Stimulated activated naive CD4-positive, alpha-beta T cell treated with Interleukin-2 at 50 U/mL for 16 hours (primary cell): ENCODE data around the gene TXNDC5.

Experiments used
- DNase-seq: peaks from one replicate; lab custom pipeline; 2025; lab: John Stamatoyannopoulos, UW

The TXNDC5 gene

DNA sequence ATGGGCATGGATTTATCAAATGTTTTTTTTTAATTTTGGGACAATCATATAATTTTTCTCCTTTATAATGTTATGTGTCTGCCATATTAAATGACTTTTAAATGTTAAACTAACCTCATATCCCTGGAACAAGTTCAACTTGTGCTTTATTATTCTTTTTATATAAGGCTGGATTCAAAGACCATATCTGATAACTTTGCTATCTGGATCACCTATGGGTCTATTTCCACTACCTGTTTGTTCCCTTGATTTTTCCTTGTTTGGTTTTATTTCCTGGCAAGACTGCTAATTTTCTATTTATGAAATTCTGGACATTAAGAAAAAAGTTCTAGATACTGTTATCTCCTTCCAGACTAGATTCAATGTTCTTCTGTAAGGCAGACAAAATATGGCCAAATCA, 58.8 kb downstream of the TXNDC5 start:
- no peak for DNase-seq

DNA sequence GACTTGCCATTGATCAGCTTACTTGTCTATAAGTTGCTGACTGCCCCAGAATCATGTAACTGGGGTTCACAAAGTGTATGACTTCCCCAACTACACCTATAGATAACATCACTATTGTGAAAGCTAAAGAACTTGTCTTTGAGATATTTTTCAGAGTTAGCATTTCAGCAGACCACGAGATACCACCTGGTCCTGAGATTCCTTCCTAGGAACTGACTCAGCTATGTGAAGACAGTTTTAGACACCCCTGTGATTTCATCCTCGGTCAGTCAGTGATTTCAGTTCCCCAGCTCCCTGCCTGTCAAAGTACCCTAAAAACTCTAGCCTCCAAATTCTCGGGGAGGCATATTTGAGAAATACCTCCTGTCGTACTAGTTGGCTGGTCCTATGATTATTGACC, 62.4 kb downstream of the TXNDC5 start:
- no peak for DNase-seq

DNA sequence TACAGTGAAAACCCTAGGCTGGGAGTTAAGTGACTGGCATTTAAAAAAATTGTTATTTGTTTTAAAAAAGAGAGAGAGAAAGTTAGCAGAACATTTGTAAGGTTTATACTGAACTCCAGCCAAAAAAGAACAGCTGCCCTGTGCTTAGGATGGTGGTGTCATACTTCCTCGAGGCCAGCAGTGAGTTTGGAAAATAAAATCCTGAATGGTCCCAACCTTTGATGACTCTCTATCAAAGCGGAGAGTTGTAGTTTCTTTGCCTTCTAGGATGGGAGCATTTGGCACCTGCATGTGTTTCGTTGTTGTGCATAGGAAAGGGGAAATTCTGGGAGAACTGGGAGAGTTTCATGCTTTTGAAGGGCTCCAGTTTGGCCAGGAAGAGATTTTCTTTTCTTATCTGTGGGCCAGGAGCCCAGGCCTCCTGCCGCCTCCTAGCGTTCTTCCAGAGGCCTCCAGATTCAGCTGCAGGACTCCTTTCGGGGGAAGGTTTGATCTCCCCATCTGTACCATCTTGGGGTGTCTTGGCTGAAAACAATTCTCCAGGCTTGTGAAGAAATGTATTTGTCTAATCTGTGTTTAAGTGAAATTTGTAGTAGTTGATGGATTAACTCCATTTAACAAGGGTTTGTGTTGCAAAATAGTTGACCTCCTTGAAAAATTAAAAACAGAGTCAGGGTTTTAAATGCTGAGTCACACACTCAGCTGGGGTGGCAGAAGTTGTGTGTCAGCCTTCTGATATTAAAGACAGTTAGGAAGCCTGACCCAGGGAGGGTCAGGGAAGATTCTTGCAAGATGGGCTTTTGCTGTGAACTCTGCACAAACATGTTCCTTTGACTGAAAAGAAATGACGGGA, 63.4 kb downstream of the TXNDC5 start:
- DNase-seq = no peak

DNA sequence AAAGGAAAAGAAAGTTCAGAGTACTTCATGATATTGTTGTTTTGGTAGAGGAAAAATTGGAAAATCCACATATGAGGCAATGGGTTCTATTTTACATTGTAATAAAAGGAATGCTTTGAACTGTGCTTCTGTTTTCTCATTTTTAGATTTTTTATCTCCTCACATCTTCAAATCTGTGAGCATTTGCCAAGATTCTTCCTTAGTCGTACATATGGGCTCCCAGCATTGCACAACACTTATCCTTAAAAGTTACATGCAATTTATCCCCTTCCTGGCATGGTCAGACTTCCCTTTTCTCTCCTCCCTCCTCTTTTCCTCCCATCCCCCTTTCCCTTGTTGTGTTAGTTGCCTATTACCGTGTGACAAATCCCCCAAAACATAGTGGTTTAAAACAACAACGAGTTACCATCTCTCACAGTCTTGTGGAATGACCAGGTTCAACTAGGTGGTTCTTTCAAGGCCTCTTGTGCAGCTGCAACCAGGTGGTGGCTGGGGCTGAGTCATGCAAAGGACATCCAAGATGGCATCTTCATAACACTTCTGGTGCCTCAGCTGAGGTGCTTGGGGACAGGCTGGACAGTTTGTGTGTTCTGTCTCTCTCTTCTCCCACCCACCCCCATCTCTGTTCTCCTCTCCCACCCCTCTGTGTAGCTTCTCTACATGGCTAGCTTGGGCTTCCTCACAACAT, 68.7 kb downstream of the TXNDC5 start:
- DNase-seq = no peak

DNA sequence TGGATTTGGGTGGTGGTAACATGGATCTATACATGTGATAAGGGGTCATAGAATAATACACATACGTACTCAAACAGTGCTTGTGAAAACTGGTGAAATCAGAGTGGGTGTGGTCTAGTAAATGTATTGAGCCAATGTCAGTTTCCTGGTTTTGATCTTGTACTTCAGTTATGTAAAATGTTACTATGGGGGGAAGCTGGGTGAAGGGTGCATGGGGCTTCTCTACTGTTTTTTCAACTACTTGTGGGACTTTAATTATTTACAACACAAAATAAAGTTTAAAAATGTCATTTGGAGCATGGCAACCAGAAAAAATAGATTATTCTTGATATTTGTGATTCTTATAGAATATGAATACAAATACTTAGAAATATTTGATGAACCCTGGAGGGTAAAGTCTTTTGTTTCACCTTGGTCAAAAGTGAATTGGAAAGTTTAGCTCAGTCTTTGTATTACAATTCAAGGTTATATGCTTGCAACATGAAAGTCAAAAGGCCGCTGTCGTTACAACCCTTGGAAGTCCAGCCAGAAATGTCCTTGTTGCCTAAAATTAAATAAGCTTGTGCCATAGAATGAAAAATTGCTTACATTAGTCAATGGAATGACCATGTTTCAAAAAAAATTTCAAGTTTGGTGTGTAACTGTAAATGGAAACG, 74.1 kb downstream of the TXNDC5 start:
- DNase-seq = no peak

DNA sequence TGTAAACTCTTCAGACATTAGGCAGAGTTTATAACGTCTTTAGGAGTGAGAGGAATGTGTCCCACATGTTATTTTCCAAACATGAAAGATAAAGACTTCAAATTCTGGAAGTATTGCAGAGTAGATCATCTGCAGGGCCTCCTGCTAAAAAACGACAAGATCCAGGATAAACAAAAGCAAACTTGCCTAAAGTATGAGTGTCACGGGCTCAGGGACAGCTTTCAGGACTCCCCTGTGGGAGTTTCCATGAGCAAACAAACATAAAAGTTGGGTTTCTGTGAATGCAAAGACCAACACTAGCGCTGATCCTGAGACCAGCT, 76.9 kb downstream of the TXNDC5 start:
- no peak for DNase-seq

DNA sequence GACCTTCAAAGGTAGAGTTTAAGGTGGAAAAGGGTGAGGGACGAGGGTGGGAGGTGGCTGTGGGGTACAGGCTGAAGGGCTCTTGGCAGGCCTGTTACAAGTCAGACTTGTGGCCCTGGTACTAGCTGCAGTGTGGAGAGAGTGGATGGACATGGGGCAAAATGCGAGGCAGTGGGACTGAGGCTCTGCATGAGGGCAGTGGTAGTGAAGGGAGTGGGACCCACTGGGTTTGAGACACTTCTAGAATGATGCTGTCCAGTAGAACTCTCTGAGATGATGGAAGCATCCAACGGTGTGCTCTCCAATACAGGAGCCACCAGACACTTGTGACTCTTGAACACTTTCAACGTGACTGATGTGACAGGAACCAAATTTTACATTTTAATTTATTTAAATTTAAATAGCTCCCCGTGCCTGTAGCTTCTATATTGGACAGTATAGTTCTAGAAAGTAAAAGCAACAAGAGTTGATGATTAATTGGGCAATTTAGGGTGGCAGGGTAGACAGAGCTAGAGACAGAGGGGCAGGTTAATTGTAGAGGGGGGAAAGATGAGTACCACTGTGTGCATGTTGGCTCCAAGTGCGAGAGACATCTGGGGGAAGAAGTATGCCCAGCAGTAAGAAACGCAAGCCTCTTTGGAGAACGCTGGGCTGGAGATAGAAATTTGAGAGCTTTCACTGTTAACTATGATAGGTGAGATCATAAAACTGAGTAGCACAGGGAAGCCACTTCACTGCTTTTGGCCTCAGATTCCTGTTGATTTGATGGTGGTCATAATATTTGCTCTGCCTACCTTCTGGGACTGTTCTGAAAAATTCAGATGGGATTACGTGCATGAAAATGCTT, 77.5 kb downstream of the TXNDC5 start:
- DNase-seq = no peak
